RWPE2 (cell line): ENCODE data around the gene TM9SF3.

ENCODE experiments used
- ATAC-seq: fragments of 200-7000 bp; cut with Tn5 transposase; 3 replicates; pipeline ENCODE4 v1.9.1; 2021; ENCODE audit warnings: low read depth
- DNase-seq: peaks from one replicate; pipeline ENCODE4 v3.0.0-alpha.2; 2020; ENCODE audit warnings: low spot score
- H3K27ac ChIP-seq: fragments of 450-650 bp; 2 replicates; pipeline ENCODE4 v1.5.1; 2017; ENCODE audit warnings: mild to moderate bottlenecking; ENCODE audit not compliant: poor library complexity, severe bottlenecking
- H3K27me3 ChIP-seq: fragments of 250-450 bp; sonication (Bioruptor Pico); 2 replicates; pipeline ENCODE4 v1.5.1; 2021; ENCODE audit warnings: mild to moderate bottlenecking, moderate library complexity; ENCODE audit not compliant: insufficient read depth, poor library complexity, severe bottlenecking
- H3K36me3 ChIP-seq: fragments of 250-450 bp; sonication (Bioruptor Pico); 2 replicates; pipeline ENCODE4 v1.5.1; 2020; ENCODE audit warnings: low read depth, mild to moderate bottlenecking, moderate library complexity
- H3K4me1 ChIP-seq: fragments of 250-450 bp; sonication (Bioruptor Pico); 2 replicates; pipeline ENCODE4 v1.5.1; 2021; ENCODE audit warnings: mild to moderate bottlenecking, moderate library complexity; ENCODE audit not compliant: insufficient read depth, poor library complexity, severe bottlenecking
- H3K4me3 ChIP-seq: fragments of 250-450 bp; sonication (Bioruptor Pico); 2 replicates; pipeline ENCODE4 v1.5.1; 2021; ENCODE audit warnings: mild to moderate bottlenecking, moderate library complexity; ENCODE audit not compliant: severe bottlenecking
- H3K9me3 ChIP-seq: fragments of 250-450 bp; sonication (Bioruptor Pico); 2 replicates; pipeline ENCODE4 v1.5.1; 2021; ENCODE audit warnings: mild to moderate bottlenecking, moderate library complexity; ENCODE audit not compliant: severe bottlenecking
- TF ChIP-seq, protein P1 (sequence below): fragments of 450-650 bp; IDR thresholded peaks from one replicate; pipeline ENCODE4 v1.5.1; 2017; ENCODE audit warnings: mild to moderate bottlenecking, moderate library complexity; ENCODE audit not compliant: poor library complexity, severe bottlenecking

Gene TM9SF3

DNA sequence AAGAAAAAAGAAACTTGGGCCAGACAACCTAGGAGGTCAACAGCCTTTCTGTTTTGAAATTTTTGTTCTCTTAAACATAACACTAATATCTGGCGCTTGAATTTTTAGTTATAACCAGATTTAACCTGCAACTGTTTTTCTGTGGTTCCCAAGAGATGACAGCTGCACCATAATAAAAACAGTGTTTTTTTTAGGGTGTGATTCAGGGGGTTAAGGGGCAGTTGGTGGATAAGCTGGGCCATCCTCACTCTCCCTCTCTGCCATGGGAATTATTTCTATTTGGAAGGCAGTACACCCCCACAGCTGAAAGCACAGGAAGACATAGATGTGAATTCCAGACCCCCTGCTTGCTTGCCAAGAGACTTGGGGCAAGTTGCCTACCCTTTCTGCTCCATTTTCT, 20.1 kb upstream of the TM9SF3 start:
- TF ChIP-seq, protein P1, sequence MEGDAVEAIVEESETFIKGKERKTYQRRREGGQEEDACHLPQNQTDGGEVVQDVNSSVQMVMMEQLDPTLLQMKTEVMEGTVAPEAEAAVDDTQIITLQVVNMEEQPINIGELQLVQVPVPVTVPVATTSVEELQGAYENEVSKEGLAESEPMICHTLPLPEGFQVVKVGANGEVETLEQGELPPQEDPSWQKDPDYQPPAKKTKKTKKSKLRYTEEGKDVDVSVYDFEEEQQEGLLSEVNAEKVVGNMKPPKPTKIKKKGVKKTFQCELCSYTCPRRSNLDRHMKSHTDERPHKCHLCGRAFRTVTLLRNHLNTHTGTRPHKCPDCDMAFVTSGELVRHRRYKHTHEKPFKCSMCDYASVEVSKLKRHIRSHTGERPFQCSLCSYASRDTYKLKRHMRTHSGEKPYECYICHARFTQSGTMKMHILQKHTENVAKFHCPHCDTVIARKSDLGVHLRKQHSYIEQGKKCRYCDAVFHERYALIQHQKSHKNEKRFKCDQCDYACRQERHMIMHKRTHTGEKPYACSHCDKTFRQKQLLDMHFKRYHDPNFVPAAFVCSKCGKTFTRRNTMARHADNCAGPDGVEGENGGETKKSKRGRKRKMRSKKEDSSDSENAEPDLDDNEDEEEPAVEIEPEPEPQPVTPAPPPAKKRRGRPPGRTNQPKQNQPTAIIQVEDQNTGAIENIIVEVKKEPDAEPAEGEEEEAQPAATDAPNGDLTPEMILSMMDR: no peak
- Histone ChIP-seq H3K4me1 (no peaks in the 10 kb centered on the region), H3K36me3 (no peaks in the 10 kb centered on the region), H3K27ac (no peak overlapping the region), H3K4me3 (no peak overlapping the region), H3K9me3 (no peaks in the 10 kb centered on the region), H3K27me3 (no peaks in the 10 kb centered on the region)
- DNase-seq (no peak), ATAC-seq (no peak)

DNA sequence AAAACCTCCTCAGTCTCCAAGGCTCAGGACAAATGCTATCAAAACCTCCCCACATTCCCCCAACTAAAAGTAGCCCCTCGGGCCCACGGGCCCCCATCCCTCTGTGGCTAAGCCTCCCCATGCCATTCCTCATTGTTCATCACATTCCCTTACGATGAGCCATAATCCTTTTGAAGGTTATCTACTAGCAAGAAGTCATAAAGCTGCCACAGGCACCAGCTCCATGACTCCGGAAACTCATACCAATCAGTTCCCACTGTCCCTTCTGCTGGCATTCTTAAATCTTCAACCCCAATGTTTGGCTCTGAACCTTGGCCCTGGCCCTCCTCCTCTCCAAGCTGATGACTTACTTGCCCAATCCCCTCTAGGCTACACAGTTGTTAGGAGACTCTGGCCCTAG, 19.4 kb upstream of the TM9SF3 start:
- H3K36me3 ChIP-seq: no peaks in the 10 kb centered on the region
- H3K9me3 ChIP-seq: no peaks in the 10 kb centered on the region
- ATAC-seq (peak; percentile 50; the same call in 1 of the 3 replicates), DNase-seq (no peak)
- TF ChIP-seq, protein P1: no peak
- H3K27ac ChIP-seq: no peak overlapping the region
- no peaks in the 10 kb centered on the region for H3K4me1 ChIP-seq
- no peaks in the 10 kb centered on the region for H3K27me3 ChIP-seq
- no peak overlapping the region for H3K4me3 ChIP-seq

DNA sequence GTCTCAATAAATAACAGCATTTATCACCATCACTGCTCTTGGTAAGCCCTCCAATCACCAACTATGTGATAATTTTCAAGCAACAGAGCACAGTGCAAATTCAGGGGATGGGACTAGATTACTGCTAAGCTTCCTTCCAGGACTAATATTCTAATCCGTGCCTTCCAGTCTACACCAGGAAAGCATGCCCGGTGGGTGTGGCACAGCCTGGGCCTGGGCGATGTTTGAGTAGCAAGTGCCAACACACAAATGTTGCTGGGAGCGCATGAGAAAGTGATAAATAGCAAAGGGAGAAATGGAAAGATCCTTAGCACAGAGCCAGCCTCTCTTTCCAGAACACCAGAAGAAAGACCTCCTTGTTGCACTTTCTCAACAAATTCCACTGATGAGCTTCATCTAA, 13.5 kb upstream of the TM9SF3 start:
- TF ChIP-seq, protein P1: no peak
- Histone ChIP-seq H3K4me3 (no peak overlapping the region), H3K27me3 (no peaks in the 10 kb centered on the region), H3K27ac (no peak overlapping the region), H3K4me1 (no peaks in the 10 kb centered on the region), H3K9me3 (no peaks in the 10 kb centered on the region), H3K36me3 (no peaks in the 10 kb centered on the region)
- ATAC-seq (no peak), DNase-seq (no peak)

DNA sequence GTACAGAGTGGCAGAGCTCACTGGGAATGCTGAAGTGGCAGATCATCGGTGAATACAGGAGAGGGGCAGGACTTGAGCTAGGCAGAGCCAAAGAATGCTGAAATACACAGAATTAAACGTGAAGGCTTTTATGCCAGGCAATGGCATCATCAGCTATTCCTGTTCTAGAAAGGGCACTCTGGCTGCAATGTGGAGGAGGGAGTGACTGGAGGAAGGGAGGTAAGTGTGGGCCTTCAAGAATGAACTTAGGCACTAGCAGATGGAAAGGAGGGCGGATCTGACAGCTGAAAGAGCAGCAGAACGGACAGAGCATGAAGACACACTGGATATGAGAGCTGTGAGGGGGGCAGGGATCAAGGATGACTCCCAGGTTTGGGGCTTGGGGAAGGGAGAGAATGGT, 12.0 kb upstream of the TM9SF3 start:
- no peak for ATAC-seq

More for the DNA sequence above, 12.0 kb upstream of the TM9SF3 start:
- no peaks in the 10 kb centered on the region for H3K36me3 ChIP-seq
- no peak overlapping the region for H3K27ac ChIP-seq
- no peaks in the 10 kb centered on the region for H3K4me1 ChIP-seq
- H3K9me3 ChIP-seq: no peaks in the 10 kb centered on the region
- no peak for DNase-seq
- no peak overlapping the region for H3K4me3 ChIP-seq
- H3K27me3 ChIP-seq: no peaks in the 10 kb centered on the region
- TF ChIP-seq, protein P1: no peak
